HG03159 (cell line): ENCODE results near the gene FAM174C.

ENCODE experiments used
- ATAC-seq: cut with Tn5 transposase; IDR thresholded peaks from one replicate; pipeline ENCODE4 v1.9.1; 2021; ENCODE audit warnings: mild to moderate bottlenecking, moderate library complexity; ENCODE audit not compliant: unreplicated experiment

FAM174C gene

DNA sequence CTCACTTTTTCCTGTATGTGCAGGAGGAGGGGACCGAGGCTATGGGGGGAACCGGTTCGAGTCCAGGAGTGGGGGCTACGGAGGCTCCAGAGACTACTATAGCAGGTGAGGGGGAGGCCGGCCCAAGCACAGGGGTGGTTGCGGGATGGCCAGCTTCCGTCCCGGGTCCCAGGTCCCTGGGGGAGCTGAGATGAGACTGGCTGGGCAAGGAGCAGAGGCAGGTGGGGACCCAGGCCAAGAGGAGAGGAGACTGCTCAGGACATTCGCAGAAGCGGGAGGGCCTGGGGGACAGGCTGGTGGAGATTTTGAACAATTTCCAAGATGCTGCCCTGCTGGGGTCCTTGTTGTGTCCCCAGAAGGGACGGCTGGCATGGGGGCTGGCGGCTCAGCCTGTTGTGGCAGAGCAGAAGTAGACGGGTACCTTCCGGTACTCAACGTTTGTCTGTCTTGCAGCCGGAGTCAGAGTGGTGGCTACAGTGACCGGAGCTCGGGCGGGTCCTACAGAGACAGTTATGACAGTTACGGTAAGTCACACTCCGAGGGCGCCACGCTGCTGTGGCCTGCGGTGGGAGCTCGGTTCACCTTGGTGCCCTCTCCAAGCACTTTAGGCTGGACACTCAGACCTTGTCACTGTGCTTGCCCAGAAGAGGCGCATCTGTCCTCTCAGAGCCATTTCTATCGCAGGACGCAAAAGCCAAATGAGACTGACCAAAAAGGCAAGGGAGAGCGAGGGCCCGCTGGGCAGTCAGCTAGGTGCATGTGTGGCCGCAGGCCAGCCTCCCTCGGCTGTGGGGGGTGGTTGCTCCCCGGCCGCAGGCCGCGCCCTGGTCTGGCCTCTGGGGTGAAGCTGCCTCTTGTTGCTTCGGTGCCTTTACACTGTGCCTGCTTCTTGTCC lies 3.6 kb upstream of the FAM174C start:
- ATAC-seq = no peak

- no peak for ATAC-seq
Observed at GRCh38 chr19:1272423-1273262, 2.7 kb upstream of the FAM174C start.

- no peak for ATAC-seq
Observed at GRCh38 chr19:1273263-1274041, 1.9 kb upstream of the FAM174C start.

GRCh38 chr19:1274081-1274851 lies 1.1 kb upstream of the FAM174C start:
- no peak for ATAC-seq

DNA sequence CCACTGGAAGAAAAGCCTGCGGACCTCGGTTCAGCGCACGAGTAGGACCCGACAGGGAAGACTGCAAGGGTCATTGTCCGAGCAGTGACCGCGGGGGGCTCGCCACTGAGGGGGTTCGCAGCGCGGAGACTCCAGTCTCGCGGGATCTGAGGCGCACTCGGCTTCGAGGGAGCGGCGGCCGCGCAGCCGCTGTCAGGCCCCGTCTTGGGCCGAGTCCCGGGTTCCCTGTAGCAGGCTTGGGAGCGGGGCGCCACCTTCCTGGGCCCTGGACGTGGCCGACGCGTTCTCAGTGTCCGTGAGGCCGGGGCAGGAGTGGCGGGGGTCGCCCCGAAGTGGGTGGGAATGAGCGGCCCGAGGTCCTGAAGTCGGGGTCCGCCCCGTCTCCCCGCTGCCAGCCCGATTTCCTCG lies 474 bp upstream of the FAM174C start:
- ATAC-seq = no peak

- ATAC-seq = no peak
Observed at GRCh38 chr19:1275976-1276627, 772 bp downstream of the FAM174C start.

- no peak for ATAC-seq
Observed at GRCh38 chr19:1276628-1277022, 1.3 kb downstream of the FAM174C start.

- ATAC-seq = no peak
Observed at GRCh38 chr19:1277061-1277460, 1.7 kb downstream of the FAM174C start.

DNA sequence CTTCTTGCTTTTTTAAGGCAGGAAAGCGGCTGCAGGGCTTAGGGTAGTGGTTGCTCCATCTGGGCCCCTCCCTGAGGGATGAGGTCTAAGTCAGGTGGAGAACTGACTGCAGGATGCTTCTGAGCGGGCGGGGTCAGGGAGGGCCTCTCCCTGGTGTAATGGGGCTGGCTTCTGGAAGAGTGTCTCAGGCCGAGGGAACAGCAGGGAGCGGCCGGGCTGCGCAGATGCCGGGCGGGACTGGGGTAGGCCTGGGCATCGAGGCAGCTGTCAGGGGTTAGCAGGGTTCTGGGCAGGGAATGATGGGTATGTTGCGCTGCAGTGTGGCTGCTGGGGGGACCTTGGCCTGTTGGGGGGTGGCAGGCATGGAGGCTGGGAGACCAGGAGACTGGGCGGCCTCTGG lies 2.7 kb downstream of the FAM174C start:
- ATAC-seq = no peak

DNA sequence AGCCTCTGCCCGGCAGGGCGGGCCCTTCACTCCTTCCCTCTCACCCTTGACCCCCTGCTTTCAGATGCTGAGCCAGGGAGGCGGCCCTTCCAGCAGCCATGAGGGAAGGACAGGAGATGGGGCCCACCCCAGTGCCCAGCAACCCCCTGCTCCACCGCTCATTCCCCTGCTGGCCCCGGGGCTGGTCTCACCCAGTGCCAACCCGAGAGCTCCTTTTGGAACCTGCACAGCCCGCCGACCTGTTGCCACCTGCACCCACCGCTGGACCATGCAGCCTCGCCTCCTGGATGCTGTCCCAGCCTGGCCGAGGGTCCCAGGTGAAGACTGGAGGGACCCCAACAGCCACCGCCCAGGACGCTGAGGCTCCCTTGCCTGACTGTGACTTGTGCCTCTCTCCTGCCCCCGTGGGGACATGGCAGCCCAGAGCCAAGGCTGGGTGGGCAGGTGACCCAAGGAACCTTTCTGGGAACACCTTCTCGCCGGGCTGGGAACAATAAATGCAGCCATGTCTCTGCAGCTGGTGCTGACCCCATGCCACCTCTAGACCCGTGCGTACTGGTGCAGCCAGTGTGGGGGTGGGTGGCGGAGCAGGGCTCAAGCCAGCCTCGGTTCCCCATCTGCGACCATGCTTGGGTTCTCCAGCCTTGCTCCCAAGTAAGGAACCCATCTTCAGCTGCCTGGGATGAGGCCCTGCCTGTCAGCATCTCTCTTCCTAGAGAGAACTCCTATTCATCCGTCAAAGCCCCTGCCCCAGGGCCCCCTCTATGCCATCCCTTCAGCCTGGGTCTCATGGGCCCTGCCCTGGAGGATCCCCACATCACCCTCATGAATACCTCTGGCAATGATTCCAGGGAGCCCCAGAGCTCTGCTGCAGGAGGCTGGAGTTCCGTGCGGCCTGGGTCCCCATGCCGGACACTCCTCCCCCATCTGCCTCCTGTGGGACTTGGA lies 3.7 kb downstream of the FAM174C start:
- ATAC-seq = no peak

DNA sequence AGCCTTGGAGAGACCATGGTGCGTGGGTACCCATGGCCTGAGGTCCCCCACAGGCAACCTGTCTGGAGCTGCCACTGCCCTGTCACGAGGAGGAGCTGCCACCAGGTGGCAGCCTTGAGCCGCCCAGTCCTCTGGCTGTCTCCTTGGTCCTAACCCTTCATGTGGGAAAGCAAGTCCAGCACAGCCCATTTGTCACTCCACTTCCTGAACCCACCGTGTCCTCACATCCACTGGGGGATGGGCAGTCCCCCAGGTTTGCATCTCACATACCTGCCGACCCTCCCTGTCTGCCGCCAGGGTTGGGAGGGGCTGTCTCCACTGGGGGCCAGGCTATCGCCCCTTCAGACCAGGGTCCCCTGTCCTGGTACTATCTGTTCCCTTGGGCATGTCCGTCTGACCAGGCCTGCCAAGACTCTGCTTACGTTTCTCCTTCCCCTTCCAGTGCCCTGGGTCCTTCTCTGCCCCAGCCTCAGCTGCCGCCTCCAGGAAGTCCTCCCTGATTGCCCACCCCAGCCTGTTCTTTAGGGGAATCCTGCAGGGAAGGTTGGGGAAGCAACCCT lies 4.5 kb downstream of the FAM174C start:
- ATAC-seq = no peak

- ATAC-seq = no peak
Observed at GRCh38 chr19:1280636-1281568, 5.6 kb downstream of the FAM174C start.

GRCh38 chr19:1281569-1282287 lies 6.4 kb downstream of the FAM174C start:
- ATAC-seq = no peak

- no peak for ATAC-seq
Observed at GRCh38 chr19:1282588-1283206, 7.4 kb downstream of the FAM174C start.

GRCh38 chr19:1283207-1283916 lies 8.0 kb downstream of the FAM174C start:
- ATAC-seq = no peak

DNA sequence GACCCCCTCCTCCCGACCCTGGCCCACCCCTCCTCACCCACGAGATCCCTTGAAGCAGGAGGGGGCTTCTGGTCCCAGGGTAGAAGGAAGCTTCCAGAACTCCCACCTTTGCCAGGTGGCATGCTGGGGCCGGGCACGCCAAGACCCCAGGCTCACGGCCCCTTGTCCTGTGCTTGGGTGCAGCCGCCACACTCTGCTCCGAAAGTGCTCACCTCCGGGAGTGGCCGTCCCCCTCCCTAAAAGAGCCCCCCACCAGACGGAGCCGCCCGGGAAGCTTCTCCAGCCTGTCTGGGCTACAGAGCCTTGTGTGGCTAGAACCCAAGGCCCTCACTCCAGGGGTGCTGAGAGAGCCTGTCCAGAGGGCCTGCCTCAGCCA lies 8.6 kb downstream of the FAM174C start:
- no peak for ATAC-seq
